ENCODE measurements around the gene PEPD. TPM values are rescaled to one million over a fixed set of nuclear protein-coding genes. Genes with fewer than 3 reads are reported as not detected.

Gene PEPD
- total and polyA plus RNA-seq, 2 of the 4 experiments (the other 2 are of a cell fraction): 36.7 to 88.4 TPM

- no TSS peak for BruUV-seq (replicated peaks)
Observed at GRCh38 chr19:33465371-33465770, 56.2 kb downstream of the PEPD start.

More at GRCh38 chr19:33465371-33465770, 56.2 kb downstream of the PEPD start:
- H4K20me1 ChIP-seq (ENCODE audit: insufficient read depth, low read length): no peaks in the 10 kb centered on the region
- no peak overlapping the region for H3K27ac ChIP-seq (ENCODE audit: insufficient read depth, low read length)
- H3K27me3 ChIP-seq (ENCODE audit: control insufficient read depth, insufficient read depth, low read length): no peaks in the 10 kb centered on the region
- ChIA-PET POLR2A (ENCODE audit: unreplicated experiment) (no interaction called here), CTCF (no interaction called here)
- dilution Hi-C loops (cut with HindIII; ENCODE audit: low sequenced_read_pairs, unreplicated experiment) (no loop called here), intact Hi-C loops (cut with micrococcal nuclease) (no loop called here), in situ Hi-C loops (cut with MboI; ENCODE audit: low sequenced_read_pairs) (no loop called here)
- H3K79me1 ChIP-seq (ENCODE audit: low read depth in 1 of 2, low read length in 2 of 2): no peaks in the 10 kb centered on the region
- no peak for ATAC-seq (ENCODE audit: low read depth)
- no peak overlapping the region for H4K5ac ChIP-seq (ENCODE audit: low read depth, low read length)
- no peak overlapping the region for H3K4ac ChIP-seq (ENCODE audit: low read depth, low read length)
- no peak overlapping the region for H3K4me2 ChIP-seq (ENCODE audit: low read depth, low read length)
- H3K4me3 ChIP-seq (ENCODE audit: insufficient read depth, low read depth, low read length): no peak overlapping the region
- H2AK5ac ChIP-seq (ENCODE audit: low read depth, low read length): no peak overlapping the region
- H2AK9ac ChIP-seq (replicated peaks; ENCODE audit: low read depth, low read length, poor library complexity): no peak overlapping the region
- no peak overlapping the region for H3K18ac ChIP-seq (ENCODE audit: low read depth, low read length)
- no peak for DNase-seq
- H3K56ac ChIP-seq (ENCODE audit: extremely low read depth, insufficient read depth, low read length): no peak overlapping the region
- no peak overlapping the region for H2BK15ac ChIP-seq (ENCODE audit: low read depth, low read length)
- WGBS, 2 experiments (ENCODE audit: extremely low coverage in 2 of 2, insufficient read length in 1 of 2): 80% methylated on average over 2 of the region's 9 CpGs; no CpG with 5 or more reads in 1 of the 2 experiments
- H4K91ac ChIP-seq (ENCODE audit: insufficient read depth, low read depth, low read length): no peak overlapping the region
- no peak overlapping the region for H3K9ac ChIP-seq (ENCODE audit: low read depth, low read length)
- no peak overlapping the region for H2BK120ac ChIP-seq (ENCODE audit: low read depth, low read length)
- H3K4me1 ChIP-seq (ENCODE audit: control insufficient read depth, insufficient read depth, low read length): peaks cover 2% of the 10 kb centered on the region; the same call in 1 of the 2 replicates
- no peak overlapping the region for H2BK5ac ChIP-seq (ENCODE audit: low read depth, low read length, poor library complexity, severe bottlenecking)
- no peak overlapping the region for H2AFZ ChIP-seq (replicated peaks; ENCODE audit: low read length, poor library complexity)
- H3K9me3 ChIP-seq (ENCODE audit: control insufficient read depth, insufficient read depth, low read length): no peaks in the 10 kb centered on the region
- no peak overlapping the region for H4K8ac ChIP-seq (ENCODE audit: low read depth in 2 of 2, low read length in 2 of 2)
- H2BK20ac ChIP-seq (ENCODE audit: low read depth, low read length): no peak overlapping the region
- peaks cover 3% of the 10 kb centered on the region; the same call in 1 of the 2 replicates for H3K9me1 ChIP-seq (ENCODE audit: insufficient read depth, low read length)
- TF ChIP-seq BHLHE40 (IDR thresholded peaks at IDR 0.05; ENCODE audit: low read depth, low read length): no peak
- TF ChIP-seq MAZ (IDR thresholded peaks at IDR 0.05; ENCODE audit: borderline replicate concordance, low read depth, low read length): no peak
- no peak for TF ChIP-seq MAFK (IDR thresholded peaks at IDR 0.05; ENCODE audit: low read depth, low read length)
- TF ChIP-seq POLR2A (IDR thresholded peaks at IDR 0.05; ENCODE audit: low read depth, low read length): no peak
- no peak overlapping the region for H3K23ac ChIP-seq (ENCODE audit: low read depth, low read length)
- H3K14ac ChIP-seq (replicated peaks; ENCODE audit: low read depth, low read length): no peak overlapping the region
- H3K36me3 ChIP-seq (ENCODE audit: control insufficient read depth, insufficient read depth, low read length): peaks cover 1% of the 10 kb centered on the region; the same call in 1 of the 2 replicates
